GM19395 (cell line): Measurements from ENCODE around the gene D2HGDH.

Source experiments
- ATAC-seq: cut with Tn5 transposase; IDR thresholded peaks from one replicate; pipeline ENCODE4 v1.9.1; 2021; ENCODE audit warnings: mild to moderate bottlenecking, moderate library complexity; ENCODE audit not compliant: unreplicated experiment

D2HGDH gene

GRCh38 chr2:241734467-241735208, at the start of gene D2HGDH:
Gene D2HGDH, plus strand, starts transcription at chr2:241734630. Its CDS starts 595 bp downstream, at chr2:241735225.
- ATAC-seq, result peak; percentile 70

GRCh38 chr2:241686324-241686649, 48.1 kb upstream of the D2HGDH start:
- peak; percentile 23 for ATAC-seq

GRCh38 chr2:241686650-241687425, 47.6 kb upstream of the D2HGDH start, which contains the start of gene DTYMK:
Gene DTYMK, minus strand, starts transcription at chr2:241686815. Its CDS starts 32 bp downstream, at chr2:241686783.
- peak; percentile 93 for ATAC-seq

- ATAC-seq, result no peak
These were observed 45.1 kb upstream of the D2HGDH start for GRCh38 chr2:241689306-241689705.

- no peak for ATAC-seq
These were observed 44.2 kb upstream of the D2HGDH start for GRCh38 chr2:241690202-241690717.

GRCh38 chr2:241692448-241692847, 42.0 kb upstream of the D2HGDH start:
- ATAC-seq, result no peak

- ATAC-seq, result no peak
These were observed 38.8 kb upstream of the D2HGDH start for GRCh38 chr2:241695651-241696050.

GRCh38 chr2:241701149-241701398, 33.4 kb upstream of the D2HGDH start:
- ATAC-seq, result no peak

- peak; percentile 63 for ATAC-seq
These were observed 32.9 kb upstream of the D2HGDH start, which contains the start of gene ING5 for GRCh38 chr2:241701399-241702154. Gene ING5, plus strand, starts transcription at chr2:241702039. Its CDS starts 27 bp downstream, at chr2:241702066.

GRCh38 chr2:241702155-241703031, 32.0 kb upstream of the D2HGDH start:
- peak; percentile 71 for ATAC-seq

- no peak for ATAC-seq
These were observed 31.3 kb upstream of the D2HGDH start for GRCh38 chr2:241703032-241703604.

- no peak for ATAC-seq
These were observed 27.9 kb upstream of the D2HGDH start for GRCh38 chr2:241706537-241706936.

- ATAC-seq, result no peak
These were observed 25.6 kb upstream of the D2HGDH start for GRCh38 chr2:241708879-241709278.

- no peak for ATAC-seq
These were observed 15.3 kb upstream of the D2HGDH start for GRCh38 chr2:241719093-241719492.

GRCh38 chr2:241720099-241720498, 14.3 kb upstream of the D2HGDH start:
- ATAC-seq, result no peak

- no peak for ATAC-seq
These were observed 13.9 kb upstream of the D2HGDH start for GRCh38 chr2:241720560-241720959.

GRCh38 chr2:241721852-241722251, 12.6 kb upstream of the D2HGDH start:
- no peak for ATAC-seq

GRCh38 chr2:241722896-241723454, 11.5 kb upstream of the D2HGDH start:
- ATAC-seq, result no peak

- ATAC-seq, result no peak
These were observed 10.0 kb upstream of the D2HGDH start for GRCh38 chr2:241724259-241724974.
